Measurements from ENCODE around the gene OR4D1. TPM values are rescaled to one million over a fixed set of nuclear protein-coding genes. Genes with fewer than 3 reads are reported as not detected.
A peak's percentile ranks its signal among the peaks of the same experiment; 100 is the strongest.

OR4D1 gene
- total and polyA plus RNA-seq, 10 donors = 0.09 to 0.46 (median 0.19) TPM; not detected in 1

DNA sequence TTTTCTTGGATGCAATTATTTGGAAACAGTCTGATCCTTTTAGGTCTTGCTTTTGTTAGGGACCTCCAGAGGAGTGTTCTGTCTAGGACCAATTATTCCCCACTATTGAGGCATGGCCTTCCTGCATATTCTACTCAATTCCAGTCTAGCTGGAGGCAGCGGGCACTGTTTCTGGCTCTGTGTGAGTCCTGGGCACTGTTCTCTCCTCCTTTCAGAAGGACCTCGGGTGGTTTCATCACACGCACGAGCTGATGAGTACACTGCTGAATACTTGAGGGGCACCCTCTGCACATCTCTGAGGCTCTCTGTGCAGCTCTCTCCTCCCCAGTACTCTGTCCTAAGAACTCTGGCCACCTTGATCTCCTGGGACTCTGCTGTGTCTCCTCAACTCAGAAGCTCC, 34.2 kb upstream of the OR4D1 start:
- H3K27me3 ChIP-seq (replicated peaks in 1 of 7) = peaks cover 0 to 44% (median 0%) of the 10 kb centered on the region in 7 donors
- DNase-seq = no peak
- no peaks in the 10 kb centered on the region for H3K9me3 ChIP-seq
- H3K4me1 ChIP-seq = peaks cover 0 to 7% (median 2%) of the 10 kb centered on the region in 6 donors
- H3K36me3 ChIP-seq = no peaks in the 10 kb centered on the region
- intact Hi-C loops (cut with DNase I; ENCODE audit: low total_unique reads) = loop anchor here (2.0 to 10.0 kb wide), 3 partner anchors 219 to 982 kb away; no protein-coding TSS in a partner anchor
- H3K4me3 ChIP-seq = no peak overlapping the region
- H3K27ac ChIP-seq = no peak overlapping the region
- no peak for TF ChIP-seq POLR2A (IDR thresholded peaks at IDR 0.05)
- TF ChIP-seq POLR2AphosphoS5 (IDR thresholded peaks at IDR 0.05) = no peak
- TF ChIP-seq, protein P1, sequence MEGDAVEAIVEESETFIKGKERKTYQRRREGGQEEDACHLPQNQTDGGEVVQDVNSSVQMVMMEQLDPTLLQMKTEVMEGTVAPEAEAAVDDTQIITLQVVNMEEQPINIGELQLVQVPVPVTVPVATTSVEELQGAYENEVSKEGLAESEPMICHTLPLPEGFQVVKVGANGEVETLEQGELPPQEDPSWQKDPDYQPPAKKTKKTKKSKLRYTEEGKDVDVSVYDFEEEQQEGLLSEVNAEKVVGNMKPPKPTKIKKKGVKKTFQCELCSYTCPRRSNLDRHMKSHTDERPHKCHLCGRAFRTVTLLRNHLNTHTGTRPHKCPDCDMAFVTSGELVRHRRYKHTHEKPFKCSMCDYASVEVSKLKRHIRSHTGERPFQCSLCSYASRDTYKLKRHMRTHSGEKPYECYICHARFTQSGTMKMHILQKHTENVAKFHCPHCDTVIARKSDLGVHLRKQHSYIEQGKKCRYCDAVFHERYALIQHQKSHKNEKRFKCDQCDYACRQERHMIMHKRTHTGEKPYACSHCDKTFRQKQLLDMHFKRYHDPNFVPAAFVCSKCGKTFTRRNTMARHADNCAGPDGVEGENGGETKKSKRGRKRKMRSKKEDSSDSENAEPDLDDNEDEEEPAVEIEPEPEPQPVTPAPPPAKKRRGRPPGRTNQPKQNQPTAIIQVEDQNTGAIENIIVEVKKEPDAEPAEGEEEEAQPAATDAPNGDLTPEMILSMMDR (IDR thresholded peaks at IDR 0.05 in 8 of 11, conservative IDR thresholded peaks at IDR 0.05 in 3 of 11) = peak in 1 of 11 experiments; percentile 12
- 81 to 90% (median 86%) methylated on average over 4 of the region's 4 CpGs for WGBS, 5 donors

GRCh38 chr17:58117382-58117781, 30.8 kb upstream of the OR4D1 start:
- H3K27me3 ChIP-seq (replicated peaks in 1 of 7) = peaks cover 0 to 42% (median 5%) of the 10 kb centered on the region in 7 donors
- no peaks in the 10 kb centered on the region for H3K36me3 ChIP-seq
- H3K4me3 ChIP-seq = no peak overlapping the region
- no peak for DNase-seq
- 83 to 94% (median 90%) methylated on average over 5 of the region's 5 CpGs for WGBS, 5 donors
- no peaks in the 10 kb centered on the region for H3K9me3 ChIP-seq
- intact Hi-C loops (cut with DNase I; ENCODE audit: low total_unique reads) = loop anchor here (10.0 kb wide), 1 partner anchor 223 kb away; no protein-coding TSS in a partner anchor
- TF ChIP-seq, protein P1 (IDR thresholded peaks at IDR 0.05 in 8 of 11, conservative IDR thresholded peaks at IDR 0.05 in 3 of 11) = no peak
- TF ChIP-seq POLR2AphosphoS5 (IDR thresholded peaks at IDR 0.05) (no peak), POLR2A (IDR thresholded peaks at IDR 0.05) (no peak)
- peaks cover 0 to 7% (median 2%) of the 10 kb centered on the region in 6 donors for H3K4me1 ChIP-seq
- no peak overlapping the region for H3K27ac ChIP-seq

DNA sequence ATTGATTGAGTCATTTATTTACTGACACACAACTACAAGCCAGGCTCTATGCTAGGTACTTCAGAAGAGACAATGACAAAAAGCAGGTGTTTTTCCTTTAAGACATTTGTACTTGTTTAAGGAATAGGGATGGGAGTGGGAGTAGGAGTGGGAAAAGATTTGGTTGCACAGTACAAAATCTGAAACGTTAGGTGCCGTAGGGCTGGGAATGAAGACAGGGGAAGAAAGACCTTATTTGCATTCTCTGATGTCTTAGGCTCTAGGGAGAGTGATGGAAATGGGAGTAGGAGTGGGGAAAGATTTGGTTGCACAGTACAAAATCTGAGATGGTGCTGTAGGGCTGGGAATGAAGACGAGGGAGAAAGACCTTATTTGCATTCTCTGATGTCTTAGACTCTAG, 28.7 kb upstream of the OR4D1 start:
- H3K27me3 ChIP-seq (replicated peaks in 1 of 7) = peaks cover 0 to 46% (median 5%) of the 10 kb centered on the region in 7 donors
- no peaks in the 10 kb centered on the region for H3K9me3 ChIP-seq
- H3K27ac ChIP-seq = no peak overlapping the region
- no peak for DNase-seq
- H3K4me3 ChIP-seq = no peak overlapping the region
- TF ChIP-seq POLR2A (IDR thresholded peaks at IDR 0.05) (no peak), POLR2AphosphoS5 (IDR thresholded peaks at IDR 0.05) (no peak)
- TF ChIP-seq, protein P1 (IDR thresholded peaks at IDR 0.05 in 8 of 11, conservative IDR thresholded peaks at IDR 0.05 in 3 of 11) = no peak
- no peaks in the 10 kb centered on the region for H3K4me1 ChIP-seq
- intact Hi-C loops (cut with DNase I; ENCODE audit: low total_unique reads) = loop anchor here (10.0 kb wide), 1 partner anchor 225 kb away; no protein-coding TSS in a partner anchor
- no peaks in the 10 kb centered on the region for H3K36me3 ChIP-seq
- WGBS, 5 donors = 63 to 78% (median 66%) methylated on average over 3 of the region's 3 CpGs

- no peaks in the 10 kb centered on the region for H3K4me1 ChIP-seq
- no peak overlapping the region for H3K4me3 ChIP-seq
- H3K27ac ChIP-seq = no peak overlapping the region
- no peak for DNase-seq
- no peaks in the 10 kb centered on the region for H3K9me3 ChIP-seq
- TF ChIP-seq, protein P1 (IDR thresholded peaks at IDR 0.05 in 8 of 11, conservative IDR thresholded peaks at IDR 0.05 in 3 of 11) = no peak
- TF ChIP-seq POLR2AphosphoS5 (IDR thresholded peaks at IDR 0.05) (no peak), POLR2A (IDR thresholded peaks at IDR 0.05) (no peak)
- 22 to 23% (median 23%) methylated on average over 7 of the region's 7 CpGs for WGBS, 5 donors
- H3K27me3 ChIP-seq (replicated peaks in 1 of 7) = peaks cover 0 to 44% (median 5%) of the 10 kb centered on the region in 7 donors
- intact Hi-C loops (cut with DNase I; ENCODE audit: low total_unique reads) = loop anchor here (5.0 kb wide), 1 partner anchor 52 kb away; no protein-coding TSS in a partner anchor
- H3K36me3 ChIP-seq = no peaks in the 10 kb centered on the region
These were observed 27.9 kb upstream of the OR4D1 start for GRCh38 chr17:58120195-58120822.
